GM12892 (cell line): Measurements from ENCODE around the gene PLEKHD1.
"Not testable (repeated sequence)": the region's sequence is repeated elsewhere in the genome, so short reads cannot be mapped to it uniquely, and the experiment has no call there.

Experiments
- DNase-seq: peaks from one replicate; pipeline ENCODE4 v3.0.0; 2011; ENCODE audit not compliant: insufficient read length
- FAIRE-seq: peaks from 2 replicates; lab custom pipeline; 2011; peaks lifted over from hg19 to GRCh38; lab: Jason Lieb, UNC
- POLR2A ChIP-seq: IDR thresholded peaks from 2 replicates; pipeline ENCODE4 v1.6.1; 2011; ENCODE audit warnings: low read depth, low read length, control low read depth
- POLR2AphosphoS5 ChIP-seq: IDR thresholded peaks from 2 replicates; pipeline ENCODE4 v1.6.1; 2011; ENCODE audit warnings: low read depth, low read length, control low read depth
- TAF1 ChIP-seq: IDR thresholded peaks from 2 replicates; pipeline ENCODE4 v1.6.1; 2011; ENCODE audit warnings: low read depth, mild to moderate bottlenecking, control low read depth, low read length, borderline replicate concordance

The PLEKHD1 gene

GRCh38 chr14:69485701-69486100 lies 1.2 kb downstream of the PLEKHD1 start:
- no peak for DNase-seq
- TF ChIP-seq TAF1 = no peak
- no peak for TF ChIP-seq POLR2AphosphoS5
- no peak for TF ChIP-seq POLR2A
- no peak for FAIRE-seq

GRCh38 chr14:69487226-69487625 lies 2.7 kb downstream of the PLEKHD1 start:
- TF ChIP-seq POLR2AphosphoS5 (no peak), TAF1 (no peak), POLR2A (no peak)
- FAIRE-seq = no peak
- DNase-seq = no peak

GRCh38 chr14:69487771-69488170 lies 3.2 kb downstream of the PLEKHD1 start:
- no peak for DNase-seq
- FAIRE-seq = no peak
- no peak for TF ChIP-seq POLR2AphosphoS5
- TF ChIP-seq POLR2A = no peak
- TF ChIP-seq TAF1 = no peak

GRCh38 chr14:69489495-69489894 lies 5.0 kb downstream of the PLEKHD1 start:
- FAIRE-seq (no peak), DNase-seq (no peak)
- TF ChIP-seq TAF1 = no peak
- TF ChIP-seq POLR2AphosphoS5 = no peak
- TF ChIP-seq POLR2A = no peak

- TF ChIP-seq POLR2A = no peak
- no peak for TF ChIP-seq POLR2AphosphoS5
- no peak for TF ChIP-seq TAF1
- FAIRE-seq = no peak
- no peak for DNase-seq
Measured at GRCh38 chr14:69490219-69490918, 5.8 kb downstream of the PLEKHD1 start.

GRCh38 chr14:69491193-69491592 lies 6.7 kb downstream of the PLEKHD1 start:
- DNase-seq (no peak), FAIRE-seq (no peak)
- TF ChIP-seq POLR2A = no peak
- no peak for TF ChIP-seq POLR2AphosphoS5
- TF ChIP-seq TAF1 = no peak

DNA sequence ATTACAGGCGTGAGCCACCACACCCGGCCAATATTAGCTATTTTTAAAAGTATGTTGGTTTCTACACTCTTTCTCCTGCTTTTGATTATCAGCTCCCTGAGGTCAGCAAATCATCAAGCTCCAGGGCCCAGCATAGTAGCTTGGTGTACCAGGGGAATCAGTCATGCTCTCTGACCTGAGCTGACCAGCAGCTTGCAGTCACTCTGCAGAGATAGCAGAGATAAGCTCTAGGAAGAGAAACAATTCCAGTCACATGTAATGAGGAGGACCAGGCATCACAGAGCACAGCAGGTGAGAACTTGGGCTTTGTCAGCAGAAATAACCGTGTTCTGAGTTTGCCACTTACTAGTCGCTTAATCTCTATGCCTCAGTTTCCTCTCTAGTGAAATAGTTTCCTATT lies 8.5 kb downstream of the PLEKHD1 start:
- TF ChIP-seq TAF1 = no peak
- TF ChIP-seq POLR2AphosphoS5 = no peak
- no peak for TF ChIP-seq POLR2A
- DNase-seq = no peak
- no peak for FAIRE-seq

DNA sequence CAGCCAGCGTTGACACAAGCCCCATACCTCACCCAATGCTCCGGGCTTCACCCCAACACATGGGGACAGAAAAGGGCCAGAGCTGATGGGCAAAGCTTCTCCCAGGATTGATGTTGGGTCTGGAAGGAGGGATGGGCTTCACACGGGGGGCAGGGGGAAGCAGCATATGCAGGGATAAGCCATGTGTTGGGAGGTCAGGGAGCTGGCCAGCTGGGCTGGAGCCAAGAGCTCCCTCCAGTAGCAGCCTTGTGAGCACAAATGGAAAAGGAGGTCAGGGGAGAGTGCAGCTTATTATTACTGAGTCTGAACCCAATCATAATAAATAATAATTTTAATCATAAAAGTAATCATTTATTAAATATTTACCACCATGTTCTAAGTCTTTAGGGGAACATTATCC lies 9.3 kb downstream of the PLEKHD1 start:
- FAIRE-seq (no peak), DNase-seq (no peak)
- TF ChIP-seq POLR2A (no peak), POLR2AphosphoS5 (no peak), TAF1 (no peak)

DNA sequence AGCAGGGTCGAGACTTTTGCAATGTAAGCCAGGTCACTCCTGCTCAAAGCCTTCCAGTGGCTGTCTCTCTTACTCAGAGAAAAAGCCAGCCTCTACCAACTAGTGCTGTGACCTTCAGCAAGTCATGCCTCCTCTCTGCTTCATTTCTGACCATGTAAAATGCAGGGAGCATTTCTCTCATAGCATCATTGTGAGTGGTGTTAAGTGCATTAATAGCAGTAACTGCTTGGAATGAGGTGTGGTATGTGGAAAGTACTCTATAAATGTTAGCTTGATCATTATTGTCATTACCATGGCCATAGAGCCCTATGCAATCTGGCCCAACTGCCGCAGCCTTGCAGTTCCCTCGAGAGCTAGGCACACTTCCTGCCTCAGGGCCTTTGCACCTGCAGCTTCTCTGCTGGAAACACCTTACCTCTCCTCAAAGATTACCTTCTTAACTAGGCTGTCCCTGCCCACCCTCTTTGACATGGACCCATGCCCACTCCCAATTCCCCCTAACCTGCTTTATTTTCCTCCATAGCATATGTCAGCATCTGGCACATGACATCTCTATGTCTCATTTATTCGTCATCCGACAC lies 10.9 kb downstream of the PLEKHD1 start:
- no peak for FAIRE-seq
- DNase-seq = no peak
- TF ChIP-seq POLR2A (no peak), POLR2AphosphoS5 (no peak), TAF1 (no peak)

- FAIRE-seq, DNase-seq: not testable (repeated sequence)
Measured at GRCh38 chr14:69497866-69498265, 13.3 kb downstream of the PLEKHD1 start.

DNA sequence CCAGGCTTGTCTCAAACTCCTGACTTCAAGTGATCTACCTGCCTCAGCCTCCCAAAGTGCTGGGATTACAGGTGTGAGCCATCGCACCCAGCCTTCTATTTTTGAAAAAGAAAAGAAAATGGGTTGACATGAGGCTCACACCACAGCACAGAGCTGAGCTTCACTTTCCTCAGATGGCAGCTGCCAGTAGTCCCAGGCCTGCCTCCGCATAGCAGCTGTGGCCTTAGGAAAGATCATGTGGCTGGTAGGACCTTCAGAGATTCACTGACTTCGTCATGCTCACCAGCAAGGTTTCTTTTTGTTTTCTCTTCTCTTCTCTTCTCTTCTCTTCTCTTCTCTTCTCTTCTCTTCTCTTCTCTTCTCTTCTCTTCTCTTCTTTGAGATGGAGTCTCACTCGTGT lies 13.8 kb downstream of the PLEKHD1 start:
- not testable (repeated sequence) for FAIRE-seq, DNase-seq

GRCh38 chr14:69499436-69499835 lies 14.9 kb downstream of the PLEKHD1 start:
- no peak for TF ChIP-seq TAF1
- TF ChIP-seq POLR2AphosphoS5 = no peak
- no peak for TF ChIP-seq POLR2A
- no peak for DNase-seq
- no peak for FAIRE-seq

DNA sequence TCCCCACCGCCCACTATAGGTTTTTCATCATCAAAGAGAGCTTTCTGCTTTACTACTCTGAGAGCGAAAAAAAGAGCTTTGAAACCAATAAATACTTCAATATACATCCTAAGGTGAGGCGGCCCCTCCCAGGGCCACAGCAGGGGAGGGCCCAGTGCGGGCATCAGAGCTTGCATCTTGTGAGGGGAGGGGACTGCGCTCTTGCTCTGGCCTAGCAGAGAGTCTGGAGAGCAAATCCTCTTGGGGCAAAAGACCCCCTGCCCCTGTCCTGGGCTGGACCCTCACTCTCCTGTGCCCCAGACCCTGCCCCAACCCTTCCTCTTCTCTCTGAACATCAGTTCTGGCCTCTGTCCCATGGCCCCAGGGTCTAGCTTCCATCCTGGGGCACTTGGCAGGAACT lies 15.6 kb downstream of the PLEKHD1 start:
- TF ChIP-seq POLR2AphosphoS5 = no peak
- TF ChIP-seq POLR2A = no peak
- TF ChIP-seq TAF1 = no peak
- DNase-seq (no peak), FAIRE-seq (no peak)
